NCI-H146 treated with DMSO at 0.1 percent for 48 hours (cell line): ENCODE data around the gene BACH1.
"Not testable (repeated sequence)": the region's sequence is repeated elsewhere in the genome, so short reads cannot be mapped to it uniquely, and the experiment has no call there.

Experiments used
- DNase-seq: peaks from one replicate; lab custom pipeline; 2025; ENCODE audit not compliant: unreplicated experiment; lab: John Stamatoyannopoulos, UW

Gene BACH1

DNA sequence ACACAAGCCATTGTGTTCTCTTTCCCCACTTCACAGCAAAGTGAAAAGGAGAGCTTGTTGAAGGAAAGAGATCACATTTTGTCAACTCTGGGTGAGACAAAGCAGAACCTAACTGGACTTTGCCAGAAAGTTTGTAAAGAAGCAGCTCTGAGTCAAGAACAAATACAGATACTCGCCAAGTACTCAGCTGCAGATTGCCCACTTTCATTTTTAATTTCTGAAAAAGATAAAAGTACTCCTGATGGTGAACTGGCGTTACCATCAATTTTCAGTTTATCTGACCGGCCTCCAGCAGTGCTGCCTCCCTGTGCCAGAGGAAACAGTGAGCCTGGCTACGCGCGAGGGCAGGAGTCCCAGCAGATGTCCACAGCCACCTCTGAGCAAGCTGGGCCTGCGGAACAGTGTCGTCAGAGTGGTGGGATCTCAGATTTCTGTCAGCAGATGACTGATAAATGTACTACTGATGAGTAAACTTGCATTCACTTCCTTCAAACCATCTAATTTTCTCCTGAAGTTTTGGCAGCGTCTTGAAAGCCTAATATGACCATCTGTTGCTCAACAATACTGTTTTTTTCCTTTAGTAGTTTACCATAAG, 43.7 kb downstream of the BACH1 start:
- no peak for DNase-seq

DNA sequence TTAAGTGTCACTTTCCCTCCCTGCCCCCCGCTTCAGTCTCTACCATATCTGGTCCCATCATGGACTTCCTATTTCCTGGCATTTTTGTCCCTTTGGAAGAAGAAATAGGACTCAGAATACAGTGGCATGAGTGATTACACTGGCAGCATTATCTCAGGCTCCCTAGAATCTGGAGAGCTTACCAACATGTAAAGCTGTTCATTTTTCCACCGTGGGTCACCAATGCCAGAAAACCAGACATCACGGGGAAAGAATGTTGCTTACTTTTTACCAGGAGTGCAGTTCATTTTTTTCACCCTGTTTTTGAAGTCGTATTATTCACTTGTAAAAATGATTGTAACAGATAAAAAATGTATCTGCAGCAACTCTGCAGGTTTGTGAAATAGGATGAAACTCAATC, 44.8 kb downstream of the BACH1 start:
- DNase-seq: no peak

DNA sequence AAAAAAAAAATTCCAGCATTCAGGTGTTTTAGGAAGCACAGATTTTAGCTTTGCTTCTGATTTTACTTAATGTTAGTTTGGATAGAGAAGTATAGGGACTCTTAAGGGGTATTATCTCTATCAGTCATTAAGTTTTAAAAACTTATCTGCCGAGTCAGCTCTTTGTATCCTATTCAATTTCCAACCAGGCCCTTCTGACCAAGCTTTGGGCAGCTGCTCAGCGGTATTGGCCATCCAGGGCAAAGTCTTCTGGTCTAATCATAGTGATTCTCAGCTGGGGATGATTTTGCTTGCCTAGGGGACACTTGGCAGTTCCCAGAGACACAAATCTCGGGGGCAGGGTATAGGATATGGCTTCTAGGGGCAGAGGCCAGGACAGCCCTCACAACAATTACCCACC, 47.6 kb downstream of the BACH1 start:
- DNase-seq: no peak

DNA sequence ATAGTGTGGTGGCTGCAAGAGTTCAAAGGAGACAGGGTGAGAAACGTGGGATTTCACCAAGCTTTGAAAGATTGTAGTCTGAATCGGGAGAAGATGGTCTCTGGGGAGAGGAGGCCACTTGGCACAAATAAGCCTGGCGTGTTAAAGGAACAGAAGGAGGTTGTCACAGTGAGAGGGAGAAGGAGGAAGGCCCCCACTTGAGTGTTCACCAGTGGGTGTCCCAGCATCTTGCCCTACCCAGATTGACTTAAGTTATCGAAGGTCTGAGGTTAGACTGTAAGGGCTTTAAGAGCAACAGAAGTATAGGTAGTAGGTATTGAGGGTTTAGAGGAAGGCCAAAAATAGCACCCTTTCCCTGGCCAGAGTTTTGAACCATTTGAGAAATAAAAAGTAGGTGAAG, 48.0 kb downstream of the BACH1 start:
- no peak for DNase-seq

DNA sequence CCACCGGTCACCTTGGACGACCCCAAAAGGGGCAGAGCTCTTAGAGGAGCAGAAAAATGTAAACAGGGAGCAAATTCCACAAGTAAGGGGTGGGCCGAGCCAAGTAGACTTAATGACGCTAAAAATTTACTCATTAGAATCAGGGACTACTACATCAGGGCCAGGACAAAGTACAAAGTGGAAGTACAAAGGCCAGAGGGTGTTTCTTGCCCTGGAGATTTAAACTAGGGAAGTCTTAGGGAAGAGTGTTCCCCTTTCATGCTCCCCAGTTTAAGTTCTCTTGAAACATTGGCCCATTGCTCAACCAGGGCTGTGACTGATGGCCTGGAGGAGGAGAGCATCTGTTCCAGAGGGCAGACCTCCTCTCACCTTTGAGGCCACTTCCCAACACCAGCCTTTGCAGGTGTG, 48.6 kb downstream of the BACH1 start:
- DNase-seq: no peak

DNA sequence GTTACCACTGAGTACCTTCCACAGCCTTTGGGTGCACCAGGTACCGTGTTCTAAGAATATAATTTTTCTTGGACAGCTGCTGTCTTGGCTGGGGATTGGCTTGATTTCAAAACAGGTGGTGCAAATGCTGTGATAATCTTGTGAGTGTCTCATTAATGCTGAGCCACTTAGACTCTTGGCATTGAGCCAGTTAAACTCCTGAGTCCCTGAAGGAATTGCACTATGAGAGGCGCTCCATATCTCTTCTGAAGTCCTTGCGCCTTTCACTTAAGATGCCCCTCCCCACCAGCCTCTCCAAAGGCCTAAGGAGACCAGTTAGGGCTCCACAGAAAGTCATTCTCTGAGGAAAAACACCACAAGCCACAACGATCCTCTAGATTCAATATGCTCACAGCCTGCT, 51.0 kb downstream of the BACH1 start:
- DNase-seq: no peak

DNA sequence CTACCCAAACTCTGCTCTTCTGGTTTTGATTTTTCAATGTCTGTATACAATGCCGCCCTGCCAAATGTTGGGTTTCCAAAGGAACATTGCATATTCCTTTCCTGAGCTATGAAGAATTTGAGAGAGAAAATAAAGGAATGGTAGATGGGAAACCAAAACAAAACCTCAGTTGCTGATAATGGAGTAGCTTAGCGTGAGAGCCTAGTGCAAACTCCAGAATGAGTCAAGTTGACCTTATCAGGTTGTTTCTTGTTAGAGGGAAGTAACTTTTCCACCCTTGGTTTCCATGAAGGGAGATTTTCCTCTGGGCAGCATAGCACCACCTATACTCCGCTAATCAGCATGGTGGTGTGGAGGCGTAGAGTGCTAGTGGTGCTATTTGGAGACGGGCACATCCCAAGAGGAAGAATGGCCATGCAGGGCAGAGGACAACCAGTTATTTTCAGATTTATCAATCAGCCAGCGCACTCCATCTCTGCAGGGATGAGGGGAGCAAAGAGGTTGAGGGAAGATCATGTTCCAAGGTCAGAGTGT, 51.6 kb downstream of the BACH1 start:
- DNase-seq: no peak

DNA sequence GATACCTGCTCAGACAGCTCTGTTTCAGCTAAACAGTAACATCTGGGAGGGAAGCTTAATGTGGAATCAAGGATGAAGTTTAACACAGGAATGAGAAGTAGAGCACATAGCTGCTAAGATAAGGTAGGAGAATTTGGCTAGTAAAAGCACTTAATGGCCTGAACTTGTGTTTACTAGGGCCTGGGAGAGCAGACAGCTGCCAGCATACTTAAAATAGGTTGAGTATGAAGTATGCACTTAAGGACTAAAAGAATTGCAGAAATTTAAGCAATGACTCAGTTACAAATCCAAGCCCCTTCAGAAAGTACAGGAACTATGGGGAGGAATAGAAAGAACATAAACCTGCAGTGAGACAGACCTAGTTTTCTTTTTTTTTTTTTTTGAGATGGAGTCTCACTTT, 53.0 kb downstream of the BACH1 start:
- no peak for DNase-seq

DNA sequence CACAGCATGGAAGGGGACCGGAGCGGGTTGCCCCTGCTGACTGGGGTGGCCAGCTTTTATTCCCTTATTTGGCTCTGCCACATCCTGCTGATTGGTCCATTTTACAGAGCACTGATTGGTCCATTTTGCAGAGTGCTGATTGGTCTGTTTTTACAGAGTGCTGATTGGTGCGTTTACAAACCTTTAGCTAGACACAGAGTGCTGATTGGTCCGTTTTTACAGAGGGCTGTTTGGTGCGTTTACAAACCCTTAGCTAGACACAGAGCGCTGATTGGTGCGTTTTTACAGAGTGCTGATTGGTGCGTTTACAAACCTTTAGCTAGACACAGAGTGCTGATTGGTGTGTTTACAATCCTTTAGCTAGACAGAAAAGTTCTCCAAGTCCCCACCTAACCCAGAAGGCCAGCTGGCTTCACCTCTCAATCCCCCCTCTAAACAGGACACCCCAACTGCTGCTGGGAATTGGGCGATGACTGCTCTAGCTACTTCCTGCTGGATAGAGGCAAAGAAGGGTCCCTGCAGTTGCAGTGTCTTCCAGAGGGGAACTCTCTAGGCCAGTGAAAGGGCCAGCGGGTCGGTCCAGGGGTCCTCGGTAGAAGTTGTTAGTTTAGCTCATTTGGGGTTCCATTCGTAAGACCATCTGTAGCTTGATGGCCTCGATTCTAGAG, 56.5 kb downstream of the BACH1 start:
- not testable (repeated sequence) for DNase-seq

DNA sequence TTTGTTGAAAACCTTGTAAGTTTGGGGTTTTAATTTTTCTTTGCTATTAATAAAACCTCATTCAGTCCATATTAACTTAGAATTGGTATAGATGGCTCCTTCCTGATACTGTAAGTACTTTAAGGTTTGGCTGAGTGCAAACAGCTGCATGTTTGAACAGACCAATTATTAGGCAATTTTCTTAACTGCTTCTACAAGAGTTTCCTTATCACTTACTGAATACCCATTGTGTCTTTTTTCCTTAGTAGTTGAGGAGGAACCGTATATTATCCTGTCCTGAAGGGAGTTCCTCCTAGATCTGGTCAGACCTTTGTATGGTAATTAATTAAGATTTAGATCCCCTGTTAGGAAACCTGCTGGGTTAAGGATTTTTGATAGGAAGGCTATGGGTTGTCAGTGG, 57.6 kb downstream of the BACH1 start:
- not testable (repeated sequence) for DNase-seq

DNA sequence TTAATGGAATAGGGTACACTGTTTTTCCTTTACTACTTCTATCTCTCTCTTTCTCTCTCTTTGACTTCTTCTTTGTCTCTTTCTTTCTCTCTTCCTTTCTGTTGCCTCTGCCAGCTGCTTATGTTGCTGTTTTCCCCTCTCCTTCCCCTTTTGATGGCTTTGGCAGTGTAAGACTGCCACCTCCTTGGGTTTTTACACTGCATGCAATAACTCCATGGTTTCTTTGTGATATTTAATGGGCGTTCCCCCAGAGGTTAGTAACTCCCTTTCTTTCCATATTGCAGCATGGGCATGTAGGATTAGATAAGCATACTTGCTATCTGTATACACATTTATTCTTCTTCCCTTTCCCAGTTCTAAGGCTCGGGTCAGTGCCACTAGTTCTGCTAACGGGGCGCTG, 58.1 kb downstream of the BACH1 start:
- not testable (repeated sequence) for DNase-seq

DNA sequence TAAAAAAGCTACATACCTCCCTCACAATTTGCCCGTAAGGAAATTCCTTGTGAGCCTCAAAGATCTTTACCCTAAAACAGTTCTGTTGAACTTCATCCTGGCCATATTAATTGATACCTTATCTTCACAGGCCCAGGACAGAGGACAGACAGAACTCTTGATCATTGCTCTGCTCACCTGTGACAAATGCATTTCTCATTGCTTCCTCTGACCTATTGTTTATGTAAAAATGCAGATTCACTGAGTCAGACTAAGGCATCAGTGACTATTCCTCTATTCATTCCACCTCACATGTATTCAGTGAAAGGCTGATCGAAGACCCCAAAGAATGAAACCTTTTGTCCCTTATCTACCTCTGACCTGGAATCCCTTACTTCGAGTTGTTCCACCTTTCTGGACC, 61.0 kb downstream of the BACH1 start:
- DNase-seq: no peak

DNA sequence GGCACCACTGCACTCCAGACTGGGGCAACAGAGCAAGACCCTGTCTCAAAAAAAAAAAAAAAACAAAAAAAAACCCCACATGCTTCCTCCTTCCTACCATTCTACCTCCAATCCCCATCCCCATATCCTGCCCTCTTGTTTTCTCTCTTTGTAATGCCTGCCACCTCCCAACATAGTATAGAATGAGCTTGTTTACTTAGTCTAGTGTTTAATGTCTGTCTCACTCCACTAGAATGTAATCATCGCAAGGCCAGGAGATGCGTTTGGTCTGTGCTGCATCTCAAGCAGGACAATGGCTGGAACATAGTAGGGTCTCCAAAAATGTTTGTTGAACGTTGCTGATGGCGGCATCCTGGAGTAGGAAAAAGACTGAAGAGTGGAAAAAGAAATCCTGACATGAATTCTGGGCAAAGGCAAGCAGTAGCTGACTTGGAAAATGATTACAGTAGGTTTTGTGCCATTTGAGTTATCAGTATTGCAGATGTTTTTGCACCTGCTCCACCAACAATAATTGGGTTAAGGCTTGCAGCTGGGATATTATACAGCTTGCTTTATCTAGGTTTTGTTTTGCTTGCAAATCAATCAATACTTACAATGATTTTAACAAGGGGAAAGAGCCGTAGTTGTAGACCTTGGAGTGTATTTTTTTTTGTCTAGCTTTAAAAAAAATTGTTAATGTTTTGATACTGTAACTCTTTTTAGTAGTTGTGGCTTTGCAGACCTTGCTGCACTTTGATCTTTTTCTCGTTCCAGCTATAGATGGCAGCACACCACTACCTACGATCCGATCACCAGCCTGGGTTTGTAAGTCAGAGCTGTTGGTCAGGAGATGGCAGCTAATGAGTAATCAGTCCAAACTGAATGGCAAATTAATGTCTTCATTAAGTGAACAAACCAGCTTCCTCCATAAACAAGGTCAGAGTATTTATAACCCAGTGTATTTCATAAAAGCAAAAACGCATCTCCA, 62.4 kb downstream of the BACH1 start:
- peak; percentile 74 for DNase-seq

DNA sequence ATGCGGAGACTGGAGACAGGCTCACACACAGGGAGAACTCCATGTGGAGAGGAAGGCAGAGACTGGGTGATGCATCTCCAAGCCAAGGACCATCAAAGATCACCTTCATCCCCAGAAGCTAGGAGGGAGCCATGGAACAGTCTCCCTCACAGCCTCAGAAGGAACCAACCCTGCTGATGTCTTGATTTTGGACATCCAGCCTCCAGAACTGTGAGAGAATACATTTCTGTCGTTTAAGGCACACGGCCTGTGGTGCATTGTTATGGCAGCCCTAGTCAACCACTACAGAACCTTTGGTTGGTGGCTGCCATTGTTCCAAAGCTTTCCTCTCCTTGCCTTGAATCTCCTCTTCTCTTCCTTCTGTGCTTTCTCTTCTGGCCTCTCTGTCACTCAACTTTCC, 64.0 kb downstream of the BACH1 start:
- no peak for DNase-seq

DNA sequence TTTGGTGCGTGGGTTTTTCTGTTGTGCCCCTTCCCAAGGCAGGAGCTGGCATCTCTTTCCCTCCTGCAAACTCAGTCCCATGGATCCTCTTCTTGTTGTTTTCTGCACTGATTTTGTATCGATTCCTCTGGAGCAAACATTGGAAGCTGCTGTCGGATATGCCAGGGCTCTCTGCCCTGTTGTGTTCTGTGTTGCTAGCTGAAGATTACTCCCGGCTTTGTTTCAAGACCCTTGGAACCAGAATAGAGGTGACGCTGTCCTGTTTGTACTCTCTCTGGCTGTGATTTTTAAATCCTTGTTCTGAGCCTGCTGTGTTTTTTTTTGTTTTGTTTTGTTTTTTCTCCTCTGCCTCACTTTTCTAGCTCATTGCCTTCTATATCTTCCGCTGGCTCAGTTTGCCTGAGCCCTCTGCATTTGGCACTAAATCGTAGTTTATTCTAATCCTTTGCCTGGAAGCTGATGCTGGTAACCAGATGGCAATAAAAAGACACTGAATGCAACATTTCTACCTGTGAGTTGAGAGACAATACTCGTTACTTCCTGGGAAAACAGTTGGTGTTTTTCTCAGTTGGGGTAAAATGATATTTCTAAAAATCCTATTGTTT, 67.0 kb downstream of the BACH1 start:
- no peak for DNase-seq

DNA sequence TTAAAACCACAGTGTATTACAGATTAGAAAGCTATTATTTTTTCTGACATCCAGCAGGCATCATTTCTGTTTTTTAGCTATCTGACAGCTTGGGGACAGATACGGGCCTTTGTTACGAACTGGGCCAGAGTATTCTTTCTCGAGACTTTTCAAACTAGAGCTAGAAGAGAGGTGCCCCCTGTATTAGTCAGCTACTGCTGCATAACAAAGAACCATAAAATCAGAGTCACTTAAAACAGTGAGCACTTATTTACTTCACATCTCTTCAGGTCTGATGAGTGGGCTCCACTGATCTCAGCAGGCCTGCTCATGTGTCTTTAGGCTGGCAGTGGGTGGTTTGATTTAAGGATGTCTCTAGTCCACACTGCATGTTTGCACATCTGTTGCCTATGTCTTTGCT, 67.8 kb downstream of the BACH1 start:
- DNase-seq: no peak

DNA sequence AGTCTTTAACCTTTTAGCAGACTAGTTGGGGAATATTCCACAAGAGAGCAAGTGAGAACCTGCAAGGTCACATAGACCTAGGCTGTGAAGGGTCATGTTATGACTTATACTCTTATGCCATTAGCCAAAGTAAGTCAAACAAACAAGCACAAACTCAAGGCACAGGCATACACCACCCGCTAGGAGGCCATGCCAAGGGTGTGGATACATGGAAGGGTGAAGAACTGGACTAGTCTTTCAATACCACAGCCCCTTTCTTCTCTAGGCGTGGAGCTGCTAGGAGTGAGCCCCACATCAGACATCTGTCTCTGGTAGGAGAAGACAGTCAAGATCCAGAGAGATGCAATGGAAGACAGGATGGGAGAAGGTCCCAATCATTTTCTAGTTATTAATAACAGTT, 68.6 kb downstream of the BACH1 start:
- DNase-seq: no peak

DNA sequence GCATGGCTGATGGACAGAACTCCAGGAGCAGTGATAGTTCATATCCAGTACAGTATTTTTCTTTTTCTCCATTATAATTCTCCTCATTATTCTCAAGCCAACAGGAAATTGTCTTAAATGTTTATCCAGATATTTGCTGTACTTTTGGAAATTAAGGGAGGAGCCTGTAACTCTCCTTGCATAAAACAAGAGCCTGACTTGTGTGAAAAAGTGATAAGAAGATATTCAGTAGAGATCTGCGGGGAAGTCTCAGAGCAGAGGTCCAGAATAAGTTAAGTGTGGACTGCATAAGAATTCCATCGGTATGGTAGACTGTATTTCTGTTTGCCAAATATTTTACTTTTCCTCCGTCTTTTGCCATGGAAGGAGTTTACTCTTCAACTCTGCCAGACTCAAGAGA, 70.2 kb downstream of the BACH1 start:
- DNase-seq: no peak

DNA sequence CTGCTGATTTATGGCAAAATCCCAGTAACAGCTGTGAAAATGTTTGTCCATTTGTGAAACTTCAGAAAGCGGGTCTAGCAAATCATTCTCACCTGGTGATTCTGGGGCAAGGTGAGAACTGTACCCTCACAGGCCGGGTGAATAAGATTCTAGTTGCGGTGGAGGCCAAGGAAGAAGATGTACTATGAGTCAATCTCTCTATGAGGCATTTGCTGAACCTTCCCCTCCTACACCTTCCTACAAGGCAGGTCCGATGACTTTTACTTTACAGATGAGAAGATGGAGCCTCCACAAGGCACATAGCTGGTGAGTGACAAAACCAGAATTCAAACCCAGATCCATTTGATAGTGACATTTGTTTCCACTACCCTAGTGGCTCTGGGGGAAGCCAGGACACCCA, 72.7 kb downstream of the BACH1 start:
- DNase-seq: no peak

DNA sequence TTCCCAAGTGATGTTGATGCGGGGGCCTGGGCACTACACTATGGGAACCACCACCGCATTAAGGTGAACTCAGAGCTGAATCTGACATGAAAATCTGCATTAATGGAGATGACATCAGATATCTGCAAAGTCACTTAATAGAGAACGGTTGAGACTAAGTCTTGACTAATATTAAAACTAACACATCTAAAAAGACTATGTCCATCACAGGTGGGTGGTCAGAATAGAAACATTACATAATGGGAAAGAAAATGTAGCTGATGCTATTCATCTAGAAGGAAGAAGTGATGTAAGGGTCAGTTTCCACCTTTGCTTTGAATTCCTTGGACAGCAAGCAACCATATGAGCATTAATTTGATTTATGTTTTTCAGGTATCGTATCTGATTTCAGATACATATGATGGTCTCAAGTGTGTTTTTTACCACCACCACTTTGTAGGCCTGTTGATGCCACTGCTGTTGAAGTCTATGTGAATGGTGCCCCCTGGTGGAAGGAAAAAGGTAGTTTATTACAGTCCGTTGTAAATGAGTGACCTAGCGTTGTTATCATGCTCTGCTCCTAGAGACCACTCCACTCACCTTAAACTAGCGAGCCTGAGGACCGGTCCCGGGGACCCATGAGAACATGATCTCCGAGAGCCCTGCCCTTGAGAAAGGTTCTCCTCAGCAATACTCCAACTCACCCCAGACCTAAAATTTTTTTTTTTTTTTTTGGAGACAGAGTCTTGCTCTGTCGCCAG, 73.5 kb downstream of the BACH1 start:
- DNase-seq: peak; percentile 32

DNA sequence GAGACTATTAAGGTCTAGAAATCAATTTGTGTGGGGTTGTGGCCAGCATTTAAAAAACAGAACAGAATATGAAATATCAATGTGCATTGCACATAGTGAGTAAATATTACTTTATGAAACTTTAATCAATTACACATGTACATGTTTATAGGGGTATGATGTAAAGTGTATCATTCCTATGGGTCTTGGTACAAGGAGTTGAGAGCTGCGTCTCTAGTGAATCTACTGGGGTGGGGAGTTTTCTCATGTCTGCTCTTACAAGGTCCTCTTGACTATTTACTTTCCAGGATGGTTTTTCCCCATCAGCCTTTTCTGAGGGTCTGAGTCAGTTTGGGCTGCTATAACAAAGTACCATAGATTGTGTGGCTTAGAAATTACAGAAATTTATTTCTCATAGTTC, 75.8 kb downstream of the BACH1 start:
- no peak for DNase-seq
